Peyer's patch (tissue), 4 donors: Measurements from ENCODE around the gene DIO1. TPM values are rescaled to one million over a fixed set of nuclear protein-coding genes. Genes with fewer than 3 reads are reported as not detected.

Experiments used
- DNase-seq, 3 donors: peaks; one replicate each; pipeline ENCODE4 v3.0.0-alpha.2; 2017 to 2019
- H3K27ac ChIP-seq, 4 donors: fragments of 200-600 bp; sonication (generic); one replicate each; pipeline ENCODE4 v1.5.1; 2016 to 2019
- H3K27me3 ChIP-seq, 2 donors: fragments of 200-600 bp; sonication (generic); one replicate each; pipeline ENCODE4 v1.5.1; 2019
- H3K36me3 ChIP-seq, 3 donors: fragments of 200-600 bp; sonication (generic); one replicate each; pipeline ENCODE4 v1.5.1; 2016 to 2019
- H3K4me1 ChIP-seq, 4 donors: fragments of 200-600 bp; sonication (generic); one replicate each; pipeline ENCODE4 v1.5.1; 2016 to 2019
- H3K4me3 ChIP-seq, 4 donors: fragments of 200-600 bp; sonication (generic); 1 replicate in 3 of 4; 2 replicates in 1 of 4; pipeline ENCODE4 v1.5.1; 2016 to 2019; ENCODE audit warnings: mild to moderate bottlenecking in 1 of 4
- H3K9me3 ChIP-seq, 4 donors: fragments of 200-600 bp; sonication (generic); one replicate each; pipeline ENCODE4 v1.5.1; 2016 to 2019; ENCODE audit warnings: mild to moderate bottlenecking in 1 of 4
- CTCF ChIP-seq, 6 experiments: fragments of 450-650 bp in 4 of 6; fragments of 200-600 bp in 2 of 6; sonication (generic) in 1 of 6; IDR thresholded peaks; one replicate each; pipeline ENCODE4 v1.5.1; 2017 to 2019; ENCODE audit warnings: antibody characterized with exemption in 6 of 6, mild to moderate bottlenecking in 3 of 6, moderate library complexity in 1 of 6
- POLR2A ChIP-seq, 2 donors: fragments of 450-650 bp; IDR thresholded peaks; one replicate each; pipeline ENCODE4 v1.5.1; 2017; ENCODE audit warnings: antibody characterized with exemption in 2 of 2, mild to moderate bottlenecking in 2 of 2, moderate library complexity in 2 of 2
- total RNA-seq, 4 donors: library from RNA; depleted of rRNA; stranded (reverse); fragments of >200 nt; gene quantifications; one replicate each; pipeline ENCODE4 v1.1.0, GENCODE V29; 2016

The DIO1 gene
- total RNA-seq, 4 donors from 2014 or later: not detected

GRCh38 chr1:53956308-53957168 lies 62.6 kb downstream of the DIO1 start:
- H3K9me3 ChIP-seq: no peaks in the 10 kb centered on the region
- H3K27me3 ChIP-seq: no peaks in the 10 kb centered on the region
- peaks cover 0 to 49% (median 0%) of the 10 kb centered on the region in 3 donors for H3K36me3 ChIP-seq
- H3K4me3 ChIP-seq: no peak overlapping the region
- no peak for DNase-seq
- peak overlapping the region in 1 of 4 donors; percentile 51 for H3K27ac ChIP-seq
- no peak for TF ChIP-seq POLR2A (IDR thresholded peaks at IDR 0.05)
- TF ChIP-seq CTCF (IDR thresholded peaks at IDR 0.05): no peak
- H3K4me1 ChIP-seq: no peaks in the 10 kb centered on the region

GRCh38 chr1:53957194-53957818 lies 63.3 kb downstream of the DIO1 start:
- Histone ChIP-seq H3K4me3 (no peak overlapping the region), H3K36me3 (peaks cover 0 to 52% (median 0%) of the 10 kb centered on the region in 3 donors), H3K9me3 (no peaks in the 10 kb centered on the region), H3K27ac (peak overlapping the region in 1 of 4 donors; percentile 51), H3K27me3 (no peaks in the 10 kb centered on the region), H3K4me1 (no peaks in the 10 kb centered on the region)
- no peak for DNase-seq
- TF ChIP-seq CTCF (IDR thresholded peaks at IDR 0.05): no peak

GRCh38 chr1:53959664-53960250 lies 65.8 kb downstream of the DIO1 start:
- no peaks in the 10 kb centered on the region for H3K4me1 ChIP-seq
- H3K27me3 ChIP-seq: no peaks in the 10 kb centered on the region
- no peak overlapping the region for H3K27ac ChIP-seq
- DNase-seq: no peak
- H3K9me3 ChIP-seq: no peaks in the 10 kb centered on the region
- TF ChIP-seq CTCF (IDR thresholded peaks at IDR 0.05): peak; percentile 13 to 81 (median 71)
- no peak for TF ChIP-seq POLR2A (IDR thresholded peaks at IDR 0.05)
- peaks cover 0 to 52% (median 0%) of the 10 kb centered on the region in 3 donors for H3K36me3 ChIP-seq
- no peak overlapping the region for H3K4me3 ChIP-seq

Other genes starting within 250 kb of the DIO1 start
- gene GLIS1, start 155.0 kb upstream of the DIO1 start, total RNA-seq: 1 to 10 TPM in 1 of 4 donors, under 1 TPM in 2, not detected in 1; 0.54 to 1.7 (median 0.66) TPM
- gene NDC1, start 55.9 kb upstream of the DIO1 start, total RNA-seq: 1 to 10 TPM; 4.2 to 8.3 (median 6.7) TPM
- 10 to 100 TPM; 10.7 to 35.9 (median 20.4) TPM for gene YIPF1, start 4.4 kb upstream of the DIO1 start, total RNA-seq
- 10 to 100 TPM; 13.8 to 42.9 (median 27.1) TPM for gene IFT25, start 51.5 kb downstream of the DIO1 start, total RNA-seq
- 10 to 100 TPM in 1 of 4 donors, 1 to 10 TPM in 3; 8.9 to 20.6 (median 9.7) TPM for gene LRRC42, start 52.2 kb downstream of the DIO1 start, total RNA-seq
- gene LDLRAD1, start 124.0 kb downstream of the DIO1 start, total RNA-seq: not detected
- gene TMEM59, start 159.0 kb downstream of the DIO1 start, total RNA-seq: 100 to 1,000 TPM in 3 of 4 donors, 10 to 100 TPM in 1; 70.1 to 537 (median 210) TPM
- gene TCEANC2, start 159.4 kb downstream of the DIO1 start, total RNA-seq: 1 to 10 TPM; 3.0 to 6.6 (median 5.3) TPM